KMS-11 (cell line): ENCODE data around the gene APRT.

Experiments used
- H2AFZ ChIP-seq: fragments of 200-600 bp; sonication (generic); 2 replicates; pipeline ENCODE4 v1.6.1; 2016; ENCODE audit warnings: antibody characterized with exemption, mixed run types, low read depth
- H3K27ac ChIP-seq: fragments of 200-600 bp; sonication (generic); 2 replicates; pipeline ENCODE4 v1.6.1; 2016; ENCODE audit warnings: mild to moderate bottlenecking, mixed run types
- H3K27me3 ChIP-seq: fragments of 200-600 bp; sonication (generic); 2 replicates; pipeline ENCODE4 v1.6.1; 2017; ENCODE audit warnings: mild to moderate bottlenecking, low read depth, mixed run types, moderate library complexity; ENCODE audit not compliant: insufficient read depth
- H3K36me3 ChIP-seq: fragments of 200-600 bp; sonication (generic); 2 replicates; pipeline ENCODE4 v1.6.1; 2017; ENCODE audit warnings: mild to moderate bottlenecking, mixed run types; ENCODE audit not compliant: insufficient read depth
- H3K4me1 ChIP-seq: fragments of 200-600 bp; sonication (generic); 2 replicates; pipeline ENCODE4 v1.6.1; 2016; ENCODE audit warnings: mild to moderate bottlenecking, low read depth, mixed run types; ENCODE audit not compliant: poor library complexity, severe bottlenecking
- H3K4me2 ChIP-seq: fragments of 200-600 bp; sonication (generic); 2 replicates; pipeline ENCODE4 v1.7.0; 2016; ENCODE audit warnings: mild to moderate bottlenecking, mixed run types
- H3K4me3 ChIP-seq: fragments of 200-600 bp; sonication (generic); IDR thresholded peaks from 2 replicates; pipeline ENCODE4 v1.6.1; 2017; ENCODE audit warnings: low read depth, low read length, mixed read lengths; ENCODE audit not compliant: insufficient read depth
- H3K79me2 ChIP-seq: fragments of 200-600 bp; sonication (generic); 2 replicates; pipeline ENCODE4 v1.6.1; 2016; ENCODE audit warnings: low read depth, mixed run types; ENCODE audit not compliant: insufficient read depth
- H3K9ac ChIP-seq: fragments of 200-600 bp; sonication (generic); 2 replicates; pipeline ENCODE4 v1.6.1; 2016; ENCODE audit warnings: mild to moderate bottlenecking, mixed run types
- H4K20me1 ChIP-seq: fragments of 200-600 bp; sonication (generic); 2 replicates; pipeline ENCODE4 v1.6.1; 2016; ENCODE audit warnings: mild to moderate bottlenecking, mixed run types; ENCODE audit not compliant: insufficient read depth
- CTCF ChIP-seq: fragments of 200-600 bp; sonication (generic); conservative IDR thresholded peaks from 2 replicates; pipeline ENCODE4 v1.6.1; 2017; ENCODE audit warnings: low read depth, mild to moderate bottlenecking, antibody characterized with exemption, low read length, moderate library complexity, mixed read lengths

The APRT gene

GRCh38 chr16:88834670-88835069 lies 22.9 kb upstream of the APRT start:
- Histone ChIP-seq H4K20me1 (no peaks in the 10 kb centered on the region), H3K27me3 (no peaks in the 10 kb centered on the region), H3K79me2 (no peaks in the 10 kb centered on the region), H3K4me1 (no peaks in the 10 kb centered on the region), H3K4me3 (no peak overlapping the region), H2AFZ (no peak overlapping the region), H3K36me3 (no peaks in the 10 kb centered on the region), H3K4me2 (no peak overlapping the region), H3K9ac (no peak overlapping the region), H3K27ac (no peak overlapping the region)
- TF ChIP-seq CTCF: no peak

- Histone ChIP-seq H4K20me1 (no peaks in the 10 kb centered on the region), H3K9ac (no peak overlapping the region), H3K27ac (no peak overlapping the region), H3K4me1 (no peaks in the 10 kb centered on the region), H3K4me3 (no peak overlapping the region), H2AFZ (no peak overlapping the region), H3K36me3 (no peaks in the 10 kb centered on the region), H3K79me2 (no peaks in the 10 kb centered on the region), H3K27me3 (no peaks in the 10 kb centered on the region), H3K4me2 (no peak overlapping the region)
- no peak for TF ChIP-seq CTCF
Observed at GRCh38 chr16:88833086-88833485, 21.4 kb upstream of the APRT start.

- no peak overlapping the region for H3K4me2 ChIP-seq
- H3K79me2 ChIP-seq: no peaks in the 10 kb centered on the region
- no peak overlapping the region for H3K9ac ChIP-seq
- no peak for TF ChIP-seq CTCF
- H3K27ac ChIP-seq: no peak overlapping the region
- H3K4me1 ChIP-seq: no peaks in the 10 kb centered on the region
- no peak overlapping the region for H2AFZ ChIP-seq
- H3K36me3 ChIP-seq: no peaks in the 10 kb centered on the region
- no peak overlapping the region for H3K4me3 ChIP-seq
- no peaks in the 10 kb centered on the region for H4K20me1 ChIP-seq
- H3K27me3 ChIP-seq: no peaks in the 10 kb centered on the region
Observed at GRCh38 chr16:88831838-88832237, 20.1 kb upstream of the APRT start.

- Histone ChIP-seq H3K4me2 (no peak overlapping the region), H3K27me3 (no peaks in the 10 kb centered on the region), H3K4me1 (no peaks in the 10 kb centered on the region), H3K79me2 (no peaks in the 10 kb centered on the region), H3K27ac (no peak overlapping the region), H3K4me3 (no peak overlapping the region), H4K20me1 (no peaks in the 10 kb centered on the region), H3K36me3 (no peaks in the 10 kb centered on the region), H3K9ac (no peak overlapping the region), H2AFZ (no peak overlapping the region)
- no peak for TF ChIP-seq CTCF
Observed at GRCh38 chr16:88830783-88831182, 19.1 kb upstream of the APRT start.

- no peak for TF ChIP-seq CTCF
Observed at GRCh38 chr16:88830258-88830657, 18.5 kb upstream of the APRT start.

More at GRCh38 chr16:88830258-88830657, 18.5 kb upstream of the APRT start:
- H3K36me3 ChIP-seq: no peaks in the 10 kb centered on the region
- H4K20me1 ChIP-seq: no peaks in the 10 kb centered on the region
- no peaks in the 10 kb centered on the region for H3K27me3 ChIP-seq
- no peak overlapping the region for H3K9ac ChIP-seq
- no peak overlapping the region for H3K4me3 ChIP-seq
- no peaks in the 10 kb centered on the region for H3K4me1 ChIP-seq
- no peak overlapping the region for H3K4me2 ChIP-seq
- no peaks in the 10 kb centered on the region for H3K79me2 ChIP-seq
- H2AFZ ChIP-seq: no peak overlapping the region
- H3K27ac ChIP-seq: no peak overlapping the region
